GM21447 (cell line): Measurements from ENCODE around the gene SSBP2.
"Not testable (repeated sequence)": the region's sequence is repeated elsewhere in the genome, so short reads cannot be mapped to it uniquely, and the experiment has no call there.

Experiments used
- ATAC-seq: cut with Tn5 transposase; IDR thresholded peaks from one replicate; pipeline ENCODE4 v1.9.1; 2021; ENCODE audit not compliant: unreplicated experiment

Gene SSBP2

DNA sequence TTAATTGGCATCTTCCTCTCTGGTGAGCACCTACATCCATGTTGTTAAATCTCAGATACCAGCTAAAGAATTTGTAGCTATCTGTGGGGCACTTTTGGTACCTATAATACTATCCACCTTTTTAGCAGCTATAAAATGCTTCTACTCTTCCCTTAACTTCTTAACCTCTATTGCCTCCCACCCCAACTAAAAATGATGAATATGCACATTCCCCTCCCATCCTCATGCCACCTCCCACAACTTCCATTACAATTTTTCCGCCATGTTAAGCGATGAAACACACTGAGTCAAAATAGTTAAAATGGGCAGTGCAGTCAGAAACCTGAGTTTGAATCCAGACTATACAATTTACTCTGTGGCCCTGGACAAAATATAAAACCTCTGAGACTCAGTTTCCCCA is 10.1 kb downstream of the SSBP2 start:
- no peak for ATAC-seq

DNA sequence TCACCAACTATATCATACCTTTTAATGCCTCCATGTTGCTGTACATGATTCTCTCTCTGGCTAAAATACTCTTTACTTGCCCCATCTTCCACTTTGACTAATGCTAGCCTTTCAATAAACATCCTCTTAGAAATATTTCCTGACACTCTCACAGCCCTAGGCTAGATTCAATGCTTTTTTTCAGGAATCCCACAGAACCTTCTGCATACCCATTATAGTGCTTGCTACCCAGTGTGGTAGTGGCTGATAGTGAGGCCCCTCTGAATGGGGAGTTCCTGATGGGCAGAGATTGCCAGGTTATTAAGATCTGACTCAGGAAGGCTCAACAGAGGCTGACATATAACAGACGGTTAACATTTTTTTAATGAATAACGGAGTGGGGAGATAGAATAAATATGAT is 11.6 kb downstream of the SSBP2 start:
- ATAC-seq, result no peak

DNA sequence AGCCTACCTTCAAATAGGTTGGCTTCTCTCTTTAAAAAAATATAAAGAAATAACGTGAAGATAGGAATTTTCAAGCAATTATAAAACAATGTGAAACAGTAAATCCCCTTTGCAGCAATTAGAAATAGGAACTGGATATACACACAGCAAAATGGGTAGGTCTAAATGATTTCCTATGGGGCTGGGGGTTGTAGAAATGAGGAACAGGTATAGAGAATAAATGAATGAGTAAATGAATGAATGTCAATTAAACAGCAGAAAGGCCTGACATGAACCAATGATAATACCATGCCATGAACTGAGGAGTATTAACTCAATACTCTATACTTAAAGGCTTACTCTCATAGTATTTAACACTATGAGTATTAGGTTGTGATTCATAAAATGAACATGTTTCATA is 21.6 kb downstream of the SSBP2 start:
- ATAC-seq, result no peak

DNA sequence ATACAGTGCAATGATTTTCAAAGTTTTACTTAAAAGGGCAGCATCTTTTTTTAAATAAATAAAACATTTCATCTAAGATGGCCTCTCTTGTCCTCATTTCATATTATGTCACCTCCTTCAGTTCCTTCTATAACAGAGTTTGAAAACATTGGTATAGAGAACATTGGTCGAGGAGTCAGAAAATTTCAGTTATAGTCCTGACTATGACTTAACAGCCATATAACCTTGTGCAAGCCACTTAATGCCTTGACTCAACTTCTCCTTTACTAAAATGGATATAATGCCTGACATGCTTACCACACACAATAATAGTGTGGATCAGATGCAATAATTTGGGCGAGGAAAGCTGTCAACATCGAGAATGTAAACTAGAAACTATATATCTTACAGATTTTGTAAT is 22.6 kb downstream of the SSBP2 start:
- ATAC-seq, result no peak

DNA sequence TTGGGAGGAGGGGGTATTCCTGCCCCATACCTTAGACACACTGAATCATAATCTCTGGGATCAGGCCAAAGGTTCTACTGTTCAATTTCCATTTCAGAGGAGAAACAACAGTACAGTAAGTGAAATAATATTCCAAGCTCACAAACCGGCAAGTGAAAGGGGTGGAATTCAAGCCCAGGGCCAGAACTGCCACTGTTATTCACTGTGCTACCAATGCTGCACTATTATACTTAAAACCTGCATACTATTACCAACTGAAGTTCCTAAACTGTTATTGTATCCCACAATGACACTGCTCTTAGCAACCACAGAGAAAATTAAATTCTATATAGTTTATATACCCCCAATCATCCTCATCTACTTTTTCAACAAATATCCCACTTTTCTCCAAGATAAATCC is 24.6 kb downstream of the SSBP2 start:
- no peak for ATAC-seq

DNA sequence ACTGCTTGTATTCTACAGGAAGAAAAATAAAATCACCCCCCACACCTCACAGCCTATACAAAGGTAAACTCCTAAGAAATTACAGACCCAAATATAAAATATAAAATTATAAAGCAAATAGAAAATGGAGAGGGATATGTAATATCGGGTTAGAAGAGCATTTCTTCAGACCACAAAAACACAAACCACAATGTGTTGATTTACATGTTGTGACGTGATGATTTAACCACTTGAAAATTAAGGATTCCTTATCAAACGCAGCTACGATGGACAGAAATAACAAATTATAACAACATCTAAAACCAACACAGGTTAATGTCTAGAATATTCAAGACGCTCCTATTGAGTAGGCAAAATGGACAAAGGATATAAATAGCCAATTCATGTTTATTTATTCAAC is 26.3 kb downstream of the SSBP2 start:
- ATAC-seq, result no peak

DNA sequence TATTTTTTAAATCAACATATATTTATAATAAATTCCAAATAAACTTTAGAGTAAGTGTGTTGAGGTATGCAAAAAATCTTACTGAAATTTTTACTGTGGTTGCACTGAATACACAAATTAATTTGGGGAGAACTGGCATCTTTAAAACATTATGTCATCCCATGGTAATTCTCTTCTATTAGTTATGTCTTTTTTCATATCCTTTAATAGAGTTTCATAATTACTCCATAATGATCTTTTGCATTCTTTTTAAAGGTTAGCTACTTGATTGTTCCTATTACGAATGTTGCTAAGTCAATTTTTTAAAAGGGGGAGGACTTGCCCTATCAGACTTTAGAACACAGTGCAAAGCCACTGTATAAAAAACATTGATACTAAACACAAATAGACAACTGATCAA is 26.8 kb downstream of the SSBP2 start:
- ATAC-seq, result no peak

DNA sequence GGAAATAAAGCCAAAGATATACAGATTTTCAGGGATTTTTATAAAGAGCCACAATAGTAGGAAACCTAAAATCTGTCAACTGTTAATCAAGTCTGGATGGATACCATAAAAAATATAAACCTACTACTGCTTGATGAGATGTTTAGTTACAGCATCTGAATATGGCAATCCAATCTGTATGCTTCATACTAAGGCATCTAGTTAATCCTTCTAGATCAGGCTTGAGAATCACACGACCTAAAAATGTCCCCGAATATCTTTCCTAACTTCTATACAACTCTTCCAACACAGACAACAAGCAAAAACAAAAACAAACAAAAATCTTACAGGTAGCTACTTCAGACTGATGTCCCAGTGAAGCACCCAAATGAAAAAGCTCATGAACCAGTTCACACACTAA is 29.8 kb downstream of the SSBP2 start:
- no peak for ATAC-seq

DNA sequence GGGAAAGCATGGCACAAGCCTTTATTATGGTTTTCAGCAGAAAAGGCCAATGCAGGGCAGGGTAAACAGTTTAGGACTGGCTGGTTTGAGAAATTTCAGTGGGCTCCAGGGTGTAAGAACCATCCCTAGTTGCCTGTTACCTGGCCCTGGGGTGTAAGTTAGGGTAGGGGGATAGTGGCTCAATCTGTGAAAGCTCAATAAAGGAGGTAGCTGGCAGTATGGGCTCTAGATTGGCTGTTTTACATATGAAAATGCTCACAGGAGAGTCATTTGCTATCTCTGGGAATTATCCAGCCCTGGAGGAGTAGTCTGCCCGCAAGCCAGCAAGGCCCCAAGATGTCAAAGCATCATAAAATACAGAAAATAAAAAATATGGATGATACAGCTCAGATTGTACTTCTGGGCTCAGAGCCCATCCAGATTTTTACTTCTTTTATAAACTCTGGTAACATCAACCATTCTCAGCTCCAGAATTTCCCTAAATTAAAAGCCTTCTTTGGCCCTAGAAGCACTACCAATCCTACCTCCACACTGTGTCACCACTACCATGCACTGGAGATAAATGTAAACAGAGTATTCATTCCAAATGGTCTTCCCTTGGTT is 31.1 kb downstream of the SSBP2 start:
- no peak for ATAC-seq

DNA sequence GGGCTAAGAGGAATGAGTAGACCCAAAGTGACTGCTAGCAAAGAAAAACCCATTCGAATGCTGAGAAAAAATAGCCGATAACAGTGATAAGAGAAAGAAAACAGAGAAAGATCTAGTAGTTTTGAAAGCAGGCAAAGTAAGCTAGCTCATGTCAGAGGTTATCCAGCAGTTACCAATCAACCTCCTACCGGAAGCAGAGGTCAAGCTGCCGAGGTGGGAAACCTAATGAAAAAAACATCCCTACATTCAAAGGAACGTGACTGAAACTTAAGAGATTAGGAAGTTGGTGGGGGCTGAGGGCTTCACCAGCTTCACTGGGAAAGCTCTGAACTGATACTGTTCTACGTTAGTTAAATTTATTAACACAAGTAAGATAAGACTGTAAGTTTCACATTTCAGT is 32.6 kb downstream of the SSBP2 start:
- ATAC-seq, result no peak

DNA sequence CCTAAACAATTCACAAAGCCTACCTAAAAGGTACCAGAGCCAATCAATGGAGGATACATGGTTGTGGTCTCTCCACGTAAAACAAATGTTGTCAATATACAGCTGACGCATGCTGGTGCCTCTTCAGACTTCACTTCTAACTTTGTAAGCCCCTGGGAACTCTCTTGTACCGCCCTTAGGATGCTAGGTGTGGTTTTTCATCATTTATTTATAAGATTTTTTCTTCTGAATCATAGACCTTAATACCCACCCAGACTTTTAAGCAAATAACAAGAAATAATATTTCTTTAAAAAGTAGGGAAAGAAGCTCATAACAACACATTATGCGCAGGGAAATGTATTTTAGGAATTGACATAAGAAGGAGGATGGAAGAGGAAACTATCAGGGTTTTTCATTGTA is 33.0 kb downstream of the SSBP2 start:
- no peak for ATAC-seq

DNA sequence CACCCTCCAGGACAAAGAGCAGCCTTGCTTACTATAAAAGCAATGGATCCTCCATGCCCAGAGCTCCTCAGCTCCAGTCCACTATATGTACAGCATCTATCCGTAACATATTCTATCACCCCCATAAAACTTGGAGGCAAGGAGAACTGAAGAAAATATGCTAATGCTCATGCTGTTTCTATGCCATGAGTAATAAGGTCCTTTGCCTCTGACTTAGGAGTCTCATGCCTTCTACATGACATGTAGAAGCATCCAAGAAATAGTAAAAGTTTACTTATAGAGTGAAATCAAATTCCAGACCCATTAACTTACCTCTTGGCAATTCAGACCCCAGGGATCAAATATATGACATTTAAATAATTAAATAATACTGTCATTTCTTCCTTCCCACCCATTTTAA is 33.7 kb downstream of the SSBP2 start:
- ATAC-seq, result no peak

DNA sequence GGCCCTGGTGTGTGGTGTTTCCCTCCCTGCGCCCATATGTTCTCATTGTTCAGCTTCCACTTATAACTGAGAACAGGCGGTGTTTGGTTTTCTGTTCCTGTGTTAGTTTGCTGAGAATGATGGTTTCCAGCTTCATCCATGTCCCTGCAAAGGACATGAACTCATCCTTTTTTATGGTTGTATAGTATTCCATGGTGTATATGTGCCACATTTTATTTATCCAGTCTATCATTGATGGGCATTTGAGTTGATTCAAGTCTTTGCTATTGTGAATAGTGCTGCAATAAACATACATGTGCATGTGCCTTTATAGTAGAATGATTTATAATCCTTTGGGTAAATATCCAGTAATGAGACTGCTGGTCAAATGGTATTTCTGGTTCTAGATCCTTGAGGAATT is 36.8 kb downstream of the SSBP2 start:
- not testable (repeated sequence) for ATAC-seq

DNA sequence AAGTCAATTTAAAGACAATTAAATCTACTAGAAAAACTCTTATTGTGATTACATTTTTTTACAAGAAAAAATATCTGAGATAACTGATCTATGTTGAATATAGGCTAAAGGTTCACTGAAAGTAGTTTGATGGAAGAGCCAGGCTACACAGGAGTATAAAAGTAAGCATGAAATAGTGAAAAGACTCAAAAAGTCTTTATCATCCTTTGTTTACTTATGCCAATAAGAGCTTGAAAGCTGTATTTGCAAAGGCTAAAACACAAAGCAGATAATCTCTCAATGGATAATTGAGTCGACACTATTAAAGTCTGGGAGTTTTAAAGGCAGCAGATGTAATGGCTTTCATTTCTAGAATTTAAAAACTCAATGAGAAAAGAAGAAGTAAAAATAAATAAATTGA is 42.0 kb downstream of the SSBP2 start:
- no peak for ATAC-seq

DNA sequence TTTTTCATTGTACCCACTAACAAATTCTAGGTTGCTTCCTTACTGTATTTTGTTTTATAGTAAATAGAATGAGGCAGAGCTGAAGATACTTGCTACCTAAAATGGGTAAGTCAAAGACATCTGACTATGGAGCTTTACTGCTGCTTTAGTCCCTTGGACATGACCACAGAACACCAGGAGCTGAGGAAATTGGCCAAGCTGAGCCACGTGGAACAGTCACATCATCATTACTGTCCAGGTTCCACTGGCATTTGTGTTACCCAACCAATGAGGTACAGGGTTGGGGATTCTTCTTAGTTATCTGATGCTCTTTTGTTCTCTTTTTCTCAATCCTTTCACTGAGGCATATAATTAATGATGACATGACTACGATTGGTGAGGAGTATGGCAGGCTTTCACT is 47.1 kb downstream of the SSBP2 start:
- no peak for ATAC-seq

DNA sequence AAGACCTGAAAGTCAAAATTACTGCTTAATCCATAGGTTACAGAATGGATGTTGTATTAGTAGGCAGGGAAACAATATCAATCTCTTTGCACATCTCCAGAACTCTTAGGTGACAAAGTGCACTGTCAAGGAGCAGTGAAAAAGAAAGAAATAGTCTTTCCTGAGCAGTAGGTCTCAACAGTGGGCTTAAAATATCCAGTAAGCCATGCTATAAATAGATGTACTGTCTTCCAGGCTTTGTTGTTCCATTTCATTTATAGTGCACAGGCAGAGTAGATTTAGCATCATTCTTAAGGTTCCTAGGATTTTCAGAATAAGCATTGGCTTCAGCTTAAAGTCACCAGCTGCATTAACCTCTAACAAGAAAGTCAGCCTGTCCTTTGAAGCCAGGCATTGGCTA is 50.7 kb downstream of the SSBP2 start:
- ATAC-seq, result no peak

DNA sequence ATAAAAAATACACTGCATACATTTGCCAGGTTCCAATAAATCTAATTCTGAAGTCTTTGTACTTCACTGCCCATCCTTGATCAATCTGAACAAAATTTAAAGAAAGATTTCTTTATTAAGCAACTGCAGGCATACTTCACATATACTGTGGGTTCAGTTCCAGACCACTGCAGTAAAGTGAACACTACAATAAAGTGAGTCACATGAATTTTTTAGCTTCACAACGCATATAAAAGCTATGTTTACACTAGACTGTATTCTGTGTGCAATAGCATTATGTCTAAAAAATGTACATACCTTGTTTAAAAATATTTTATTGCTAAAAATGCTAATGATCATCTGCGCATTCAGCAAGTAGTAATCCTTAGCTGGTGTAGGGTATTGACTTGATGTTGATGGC is 52.1 kb downstream of the SSBP2 start:
- no peak for ATAC-seq

DNA sequence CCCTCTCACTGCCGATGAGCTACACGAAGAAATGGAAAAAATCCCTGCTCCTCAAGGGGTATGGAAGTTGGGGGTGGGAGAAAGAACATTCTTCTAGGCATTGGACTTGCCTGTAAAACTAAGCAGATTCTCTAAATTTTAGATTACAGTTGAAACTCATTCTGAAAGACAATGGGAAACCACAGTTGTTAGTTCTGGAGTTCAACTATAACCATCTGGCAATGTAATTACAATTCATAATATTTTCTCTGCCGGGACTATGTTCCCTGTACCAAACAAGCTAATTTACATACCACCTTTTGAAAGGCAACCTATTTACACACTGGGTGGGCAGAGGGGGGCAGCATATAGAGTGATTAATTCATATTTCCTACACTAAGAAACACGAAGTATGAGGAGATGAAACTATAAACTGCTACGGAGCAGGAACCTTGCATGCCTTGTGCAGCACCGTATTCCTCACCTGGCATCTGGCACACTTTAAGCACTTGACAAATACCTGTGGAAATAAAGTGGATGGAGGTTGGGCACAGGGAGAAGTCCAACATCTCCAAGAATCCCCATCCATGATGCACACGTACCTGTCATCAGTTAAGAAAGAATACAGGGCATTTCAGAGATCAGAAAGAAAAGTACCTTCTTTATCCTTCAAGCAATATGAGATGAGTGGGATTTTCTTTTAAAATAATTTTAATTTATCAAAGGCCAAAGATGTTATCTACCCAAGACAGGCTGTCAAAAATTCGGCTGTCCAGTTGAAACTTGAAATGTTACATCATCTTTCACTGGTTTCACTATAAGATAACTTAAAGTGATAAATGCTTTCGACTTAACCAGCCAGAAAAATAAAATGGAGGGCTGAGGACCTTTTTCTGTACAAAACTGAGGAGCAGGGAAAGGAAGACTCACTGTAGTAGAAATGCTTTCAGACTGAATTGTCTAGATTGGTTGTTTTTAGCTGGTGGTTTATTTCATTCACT is 54.2 kb downstream of the SSBP2 start:
- no peak for ATAC-seq

DNA sequence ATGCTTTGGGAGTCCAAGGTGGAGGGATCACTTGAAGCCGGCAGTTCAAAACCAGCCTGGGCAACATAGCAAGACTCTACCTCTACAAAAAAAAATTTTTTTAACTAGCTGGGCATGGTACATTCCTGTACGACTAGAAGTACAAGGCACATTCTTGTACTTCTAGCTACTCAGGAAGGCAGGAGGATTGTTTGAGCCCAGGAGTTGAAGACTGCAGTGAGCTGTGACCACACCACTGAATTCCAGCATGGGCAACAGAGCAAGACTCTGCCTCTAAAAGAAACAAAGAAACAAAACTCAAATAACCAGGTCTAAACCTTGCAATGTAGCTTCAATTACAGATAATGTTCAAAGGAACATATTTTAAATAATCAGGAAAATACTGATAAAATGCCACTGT is 56.2 kb downstream of the SSBP2 start:
- no peak for ATAC-seq

DNA sequence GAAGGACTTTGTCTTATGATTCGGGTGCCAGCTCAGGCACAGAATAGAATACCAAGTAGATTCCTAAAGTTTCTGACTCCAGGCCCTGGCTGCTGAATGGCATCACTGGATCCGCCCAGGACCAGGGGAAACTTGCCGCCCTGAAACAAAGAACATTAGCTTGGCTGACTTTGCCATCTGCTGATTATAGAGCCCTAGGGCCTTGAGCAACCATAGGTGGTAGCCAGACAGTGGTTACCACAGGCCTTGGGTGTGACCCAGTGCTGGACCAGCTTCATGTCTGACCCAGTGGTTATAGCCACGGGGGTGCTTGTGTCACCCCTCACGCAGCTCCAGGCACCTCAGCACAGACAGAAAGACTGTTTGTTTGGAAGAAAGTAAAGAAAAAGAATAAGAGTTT is 62.7 kb downstream of the SSBP2 start:
- ATAC-seq, result no peak

DNA sequence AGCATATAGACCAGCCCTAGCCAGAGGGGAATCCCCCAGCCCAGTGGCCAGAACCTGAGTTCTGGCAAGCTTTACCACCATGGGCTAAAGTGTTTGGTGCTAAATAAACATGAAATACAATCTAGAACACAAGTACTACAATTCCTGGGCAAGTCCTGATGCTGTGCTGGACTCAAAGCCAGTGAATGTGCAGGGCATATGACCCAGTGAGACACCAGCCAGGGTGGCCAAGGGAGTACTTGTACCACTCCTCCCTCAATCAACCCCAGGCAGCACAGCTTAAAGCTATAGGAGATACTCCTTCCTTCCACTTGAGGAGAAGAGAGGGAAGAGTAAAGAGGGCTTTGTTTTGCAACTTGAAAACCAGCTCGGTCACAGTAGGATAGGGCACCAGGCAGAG is 63.6 kb downstream of the SSBP2 start:
- ATAC-seq, result no peak

DNA sequence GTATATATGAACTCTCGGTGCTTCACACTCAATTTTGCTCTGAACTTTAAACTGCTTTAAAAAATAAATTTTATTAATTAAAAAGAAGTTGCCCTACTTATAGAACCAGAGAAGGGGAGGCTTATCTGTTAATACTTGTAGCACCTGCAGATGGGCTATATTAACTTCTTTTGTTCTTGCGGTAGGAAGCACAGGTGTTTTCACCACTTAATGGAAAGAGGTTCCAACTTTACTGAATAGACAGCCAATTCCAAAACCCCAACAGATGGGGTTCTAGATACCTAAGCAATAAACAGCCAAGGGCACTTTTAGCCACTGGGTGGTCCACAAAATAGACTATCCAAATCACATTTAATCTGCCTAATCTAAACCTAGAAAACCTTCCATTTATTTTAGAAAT is 65.4 kb downstream of the SSBP2 start:
- no peak for ATAC-seq

DNA sequence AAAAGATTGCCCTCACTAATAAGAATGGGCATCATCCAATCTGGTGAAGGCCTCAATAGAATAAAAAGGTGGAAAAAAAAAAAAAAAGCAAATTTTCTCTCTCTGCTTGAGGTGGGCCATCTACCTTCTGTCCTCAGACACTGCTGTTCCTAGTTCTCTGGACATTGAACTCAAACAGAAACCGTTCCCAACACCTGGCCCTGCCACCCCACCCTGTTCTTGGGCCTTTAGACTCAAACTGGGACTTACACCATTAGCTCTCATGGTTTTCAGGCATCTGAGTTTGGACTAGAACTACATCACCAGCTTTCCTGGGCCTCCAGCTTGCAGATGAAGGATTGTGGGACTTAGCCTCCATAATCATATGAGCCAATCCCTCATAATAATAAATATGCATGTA is 71.0 kb downstream of the SSBP2 start:
- no peak for ATAC-seq
